ENCODE data around the gene SPACA5B. TPM values are rescaled to one million over a fixed set of nuclear protein-coding genes. Genes with fewer than 3 reads are reported as not detected.
"Not testable (repeated sequence)": the region's sequence is repeated elsewhere in the genome, so short reads cannot be mapped to it uniquely, and the experiment has no call there.

Gene SPACA5B
- total RNA-seq, 1 experiment from 2014 or later: not detected

DNA sequence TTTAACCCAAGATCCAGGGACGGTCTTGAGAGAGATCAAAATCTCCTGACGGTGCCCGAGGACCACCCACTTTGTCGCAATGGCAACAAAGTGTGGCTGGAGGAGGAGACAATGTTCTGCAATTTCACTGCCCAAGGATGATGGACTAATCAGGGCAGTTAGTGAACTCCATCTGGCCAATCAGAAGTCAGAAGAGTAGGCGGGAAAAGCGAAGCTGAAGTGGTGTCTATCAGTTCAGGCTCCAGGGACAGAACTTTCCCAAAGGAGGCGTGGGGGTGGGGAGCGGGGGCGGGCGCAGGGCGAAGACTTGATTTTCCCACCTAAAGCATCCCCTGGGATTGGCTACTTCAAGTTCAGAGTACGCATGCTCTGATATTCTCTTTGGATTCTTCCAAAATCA, 25.6 kb downstream of the SPACA5B start:
- intact Hi-C loops (cut with micrococcal nuclease; ENCODE audit: unreplicated experiment): no loop called here
- BruUV-seq (replicated peaks): no TSS peak
- Histone ChIP-seq H3K27me3 (ENCODE audit: control insufficient read depth, insufficient read depth, low read length) (no peaks in the 10 kb centered on the region; the same call in 1 of the 2 replicates), H3K4me3 (ENCODE audit: low read depth in 2 of 2, low read length in 2 of 2) (no peak overlapping the region), H3K36me3 (ENCODE audit: control insufficient read depth, insufficient read depth, low read length) (no peaks in the 10 kb centered on the region), H3K9me3 (ENCODE audit: control insufficient read depth, insufficient read depth, low read depth, low read length) (no peaks in the 10 kb centered on the region), H3K27ac (ENCODE audit: low read length) (no peak overlapping the region), H3K4me1 (ENCODE audit: control insufficient read depth, insufficient read depth, low read length) (no peaks in the 10 kb centered on the region)
- ChIA-PET POLR2A (no interaction called here), CTCF (no interaction called here)
- ATAC-seq (no peak), DNase-seq (ENCODE audit: low read depth, low spot score) (no peak)
- TF ChIP-seq SIN3A (IDR thresholded peaks at IDR 0.05; ENCODE audit: borderline replicate concordance, insufficient read depth, low read depth, low read length): no peak
- TF ChIP-seq TCF7L2 (IDR thresholded peaks at IDR 0.05; ENCODE audit: low read depth, low read length): no peak
- TF ChIP-seq, protein P1, sequence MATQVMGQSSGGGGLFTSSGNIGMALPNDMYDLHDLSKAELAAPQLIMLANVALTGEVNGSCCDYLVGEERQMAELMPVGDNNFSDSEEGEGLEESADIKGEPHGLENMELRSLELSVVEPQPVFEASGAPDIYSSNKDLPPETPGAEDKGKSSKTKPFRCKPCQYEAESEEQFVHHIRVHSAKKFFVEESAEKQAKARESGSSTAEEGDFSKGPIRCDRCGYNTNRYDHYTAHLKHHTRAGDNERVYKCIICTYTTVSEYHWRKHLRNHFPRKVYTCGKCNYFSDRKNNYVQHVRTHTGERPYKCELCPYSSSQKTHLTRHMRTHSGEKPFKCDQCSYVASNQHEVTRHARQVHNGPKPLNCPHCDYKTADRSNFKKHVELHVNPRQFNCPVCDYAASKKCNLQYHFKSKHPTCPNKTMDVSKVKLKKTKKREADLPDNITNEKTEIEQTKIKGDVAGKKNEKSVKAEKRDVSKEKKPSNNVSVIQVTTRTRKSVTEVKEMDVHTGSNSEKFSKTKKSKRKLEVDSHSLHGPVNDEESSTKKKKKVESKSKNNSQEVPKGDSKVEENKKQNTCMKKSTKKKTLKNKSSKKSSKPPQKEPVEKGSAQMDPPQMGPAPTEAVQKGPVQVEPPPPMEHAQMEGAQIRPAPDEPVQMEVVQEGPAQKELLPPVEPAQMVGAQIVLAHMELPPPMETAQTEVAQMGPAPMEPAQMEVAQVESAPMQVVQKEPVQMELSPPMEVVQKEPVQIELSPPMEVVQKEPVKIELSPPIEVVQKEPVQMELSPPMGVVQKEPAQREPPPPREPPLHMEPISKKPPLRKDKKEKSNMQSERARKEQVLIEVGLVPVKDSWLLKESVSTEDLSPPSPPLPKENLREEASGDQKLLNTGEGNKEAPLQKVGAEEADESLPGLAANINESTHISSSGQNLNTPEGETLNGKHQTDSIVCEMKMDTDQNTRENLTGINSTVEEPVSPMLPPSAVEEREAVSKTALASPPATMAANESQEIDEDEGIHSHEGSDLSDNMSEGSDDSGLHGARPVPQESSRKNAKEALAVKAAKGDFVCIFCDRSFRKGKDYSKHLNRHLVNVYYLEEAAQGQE (IDR thresholded peaks at IDR 0.05; ENCODE audit: insufficient read depth in 1 of 2, low read depth in 2 of 2, low read length in 1 of 2): no peak
- no peak for TF ChIP-seq POLR2AphosphoS5 (IDR thresholded peaks at IDR 0.05; ENCODE audit: low read depth, low read length)
- TF ChIP-seq, protein P2, sequence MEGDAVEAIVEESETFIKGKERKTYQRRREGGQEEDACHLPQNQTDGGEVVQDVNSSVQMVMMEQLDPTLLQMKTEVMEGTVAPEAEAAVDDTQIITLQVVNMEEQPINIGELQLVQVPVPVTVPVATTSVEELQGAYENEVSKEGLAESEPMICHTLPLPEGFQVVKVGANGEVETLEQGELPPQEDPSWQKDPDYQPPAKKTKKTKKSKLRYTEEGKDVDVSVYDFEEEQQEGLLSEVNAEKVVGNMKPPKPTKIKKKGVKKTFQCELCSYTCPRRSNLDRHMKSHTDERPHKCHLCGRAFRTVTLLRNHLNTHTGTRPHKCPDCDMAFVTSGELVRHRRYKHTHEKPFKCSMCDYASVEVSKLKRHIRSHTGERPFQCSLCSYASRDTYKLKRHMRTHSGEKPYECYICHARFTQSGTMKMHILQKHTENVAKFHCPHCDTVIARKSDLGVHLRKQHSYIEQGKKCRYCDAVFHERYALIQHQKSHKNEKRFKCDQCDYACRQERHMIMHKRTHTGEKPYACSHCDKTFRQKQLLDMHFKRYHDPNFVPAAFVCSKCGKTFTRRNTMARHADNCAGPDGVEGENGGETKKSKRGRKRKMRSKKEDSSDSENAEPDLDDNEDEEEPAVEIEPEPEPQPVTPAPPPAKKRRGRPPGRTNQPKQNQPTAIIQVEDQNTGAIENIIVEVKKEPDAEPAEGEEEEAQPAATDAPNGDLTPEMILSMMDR (IDR thresholded peaks at IDR 0.05): no peak
- in situ Hi-C loops (cut with HindIII; ENCODE audit: low pct_unique_long_range_greater_than_20kb, low sequenced_read_pairs): no loop called here

DNA sequence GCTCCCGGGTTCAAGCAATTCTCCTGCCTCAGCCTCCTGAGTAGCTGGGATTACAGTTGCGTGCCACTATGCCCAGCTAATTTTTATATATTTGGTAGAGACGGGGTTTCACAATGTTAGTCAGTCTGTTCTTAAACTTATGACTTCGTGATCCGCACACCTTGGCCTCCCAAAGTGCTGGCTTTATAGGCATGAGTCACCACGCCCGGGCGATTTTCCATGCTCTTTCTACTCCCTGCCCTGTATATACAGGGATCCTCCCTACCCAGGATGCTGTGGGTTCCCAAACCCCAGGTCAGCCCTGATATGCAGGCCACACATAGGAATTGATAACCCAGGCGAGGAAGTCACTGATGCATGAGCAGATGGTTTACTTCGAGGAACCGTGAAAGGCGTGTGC, 34.8 kb downstream of the SPACA5B start:
- ATAC-seq (no peak), DNase-seq (ENCODE audit: low read depth, low spot score) (no peak)
- in situ Hi-C loops (cut with HindIII; ENCODE audit: low pct_unique_long_range_greater_than_20kb, low sequenced_read_pairs) (no loop called here), intact Hi-C loops (cut with micrococcal nuclease; ENCODE audit: unreplicated experiment) (no loop called here)
- CTCF ChIA-PET: no interaction called here
- POLR2A ChIA-PET: no interaction called here
- BruUV-seq (replicated peaks): no TSS peak
- Histone ChIP-seq H3K4me3 (ENCODE audit: low read depth in 2 of 2, low read length in 2 of 2) (no peak overlapping the region), H3K27me3 (ENCODE audit: control insufficient read depth, insufficient read depth, low read length) (no peaks in the 10 kb centered on the region), H3K4me1 (ENCODE audit: control insufficient read depth, insufficient read depth, low read length) (no peaks in the 10 kb centered on the region), H3K9me3 (ENCODE audit: control insufficient read depth, insufficient read depth, low read depth, low read length) (no peaks in the 10 kb centered on the region), H3K27ac (ENCODE audit: low read length) (no peak overlapping the region), H3K36me3 (ENCODE audit: control insufficient read depth, insufficient read depth, low read length) (no peaks in the 10 kb centered on the region)
- TF ChIP-seq SIN3A (IDR thresholded peaks at IDR 0.05; ENCODE audit: borderline replicate concordance, insufficient read depth, low read depth, low read length): no peak
- TF ChIP-seq, protein P1 (IDR thresholded peaks at IDR 0.05; ENCODE audit: insufficient read depth in 1 of 2, low read depth in 2 of 2, low read length in 1 of 2): no peak
- no peak for TF ChIP-seq POLR2AphosphoS5 (IDR thresholded peaks at IDR 0.05; ENCODE audit: low read depth, low read length)
- TF ChIP-seq TCF7L2 (IDR thresholded peaks at IDR 0.05; ENCODE audit: low read depth, low read length): no peak
- TF ChIP-seq, protein P2 (IDR thresholded peaks at IDR 0.05): no peak

DNA sequence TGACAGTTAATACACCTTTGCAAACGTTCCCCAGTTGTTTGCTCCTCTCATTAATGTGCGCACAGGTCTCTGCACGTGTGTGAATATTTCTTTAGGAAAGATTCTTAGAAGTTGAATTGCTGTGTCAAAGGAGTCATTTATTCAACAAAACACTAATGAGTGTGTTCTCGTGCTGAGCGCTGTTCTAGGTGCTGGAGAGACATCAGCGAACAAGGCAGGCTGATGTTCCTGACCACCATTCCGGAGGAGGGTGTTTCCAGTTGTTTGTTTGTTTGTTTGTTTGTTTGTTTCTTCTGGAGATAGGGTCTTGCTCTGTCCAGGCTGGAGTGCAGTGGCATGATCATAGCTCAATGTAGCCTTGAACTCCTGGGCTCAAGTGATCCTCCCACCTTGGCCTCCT, 35.9 kb downstream of the SPACA5B start:
- ATAC-seq; H3K4me3 ChIP-seq (ENCODE audit: low read depth in 2 of 2, low read length in 2 of 2); DNase-seq (ENCODE audit: low read depth, low spot score); intact Hi-C loops (cut with micrococcal nuclease; ENCODE audit: unreplicated experiment); POLR2A ChIA-PET; BruUV-seq (replicated peaks); CTCF ChIA-PET; H3K27ac ChIP-seq (ENCODE audit: low read length); H3K27me3 ChIP-seq (ENCODE audit: control insufficient read depth, insufficient read depth, low read length); in situ Hi-C loops (cut with HindIII; ENCODE audit: low pct_unique_long_range_greater_than_20kb, low sequenced_read_pairs); H3K9me3 ChIP-seq (ENCODE audit: control insufficient read depth, insufficient read depth, low read depth, low read length); H3K4me1 ChIP-seq (ENCODE audit: control insufficient read depth, insufficient read depth, low read length); H3K36me3 ChIP-seq (ENCODE audit: control insufficient read depth, insufficient read depth, low read length): not testable (repeated sequence)

Measured in Panc1 (cell line).